ENCODE data around the gene CLIP2. TPM values are rescaled to one million over a fixed set of nuclear protein-coding genes. Genes with fewer than 3 reads are reported as not detected.

Gene CLIP2
- total RNA-seq, 2 donors from 2014 or later = 77.8 to 81.6 TPM

GRCh38 chr7:74372511-74373111, 83.4 kb downstream of the CLIP2 start:
- intact Hi-C loops (cut with DNase I) = no loop called here
- Histone ChIP-seq H3K36me3 (no peaks in the 10 kb centered on the region), H3K27me3 (no peaks in the 10 kb centered on the region), H3K27ac (peak overlapping the region; percentile 17), H3K9me3 (no peaks in the 10 kb centered on the region), H3K4me1 (no peaks in the 10 kb centered on the region), H3K9ac (ENCODE audit: low read depth in 2 of 2, low read length in 2 of 2) (no peak overlapping the region), H3K4me3 (no peak overlapping the region)
- no peak for TF ChIP-seq CTCF (IDR thresholded peaks at IDR 0.05)
- no peak for DNase-seq

GRCh38 chr7:74373536-74373935, 84.3 kb downstream of the CLIP2 start:
- Histone ChIP-seq H3K9me3 (no peaks in the 10 kb centered on the region), H3K4me3 (no peak overlapping the region), H3K36me3 (no peaks in the 10 kb centered on the region), H3K27ac (no peak overlapping the region), H3K9ac (ENCODE audit: low read depth in 2 of 2, low read length in 2 of 2) (no peak overlapping the region), H3K27me3 (no peaks in the 10 kb centered on the region), H3K4me1 (no peaks in the 10 kb centered on the region)
- TF ChIP-seq CTCF (IDR thresholded peaks at IDR 0.05) = no peak
- no peak for DNase-seq
- intact Hi-C loops (cut with DNase I) = no loop called here

GRCh38 chr7:74375726-74376220, 86.6 kb downstream of the CLIP2 start:
- DNase-seq = no peak
- Histone ChIP-seq H3K27me3 (no peaks in the 10 kb centered on the region), H3K27ac (no peak overlapping the region), H3K36me3 (no peaks in the 10 kb centered on the region), H3K9ac (ENCODE audit: low read depth in 2 of 2, low read length in 2 of 2) (no peak overlapping the region), H3K4me3 (no peak overlapping the region), H3K9me3 (no peaks in the 10 kb centered on the region), H3K4me1 (no peaks in the 10 kb centered on the region)
- intact Hi-C loops (cut with DNase I) = no loop called here
- TF ChIP-seq CTCF (IDR thresholded peaks at IDR 0.05) = no peak

- Histone ChIP-seq H3K4me3 (no peak overlapping the region), H3K27ac (no peak overlapping the region), H3K4me1 (no peaks in the 10 kb centered on the region), H3K9me3 (no peaks in the 10 kb centered on the region), H3K27me3 (no peaks in the 10 kb centered on the region), H3K36me3 (no peaks in the 10 kb centered on the region), H3K9ac (ENCODE audit: low read depth in 2 of 2, low read length in 2 of 2) (no peak overlapping the region)
- intact Hi-C loops (cut with DNase I) = no loop called here
- TF ChIP-seq CTCF (IDR thresholded peaks at IDR 0.05) = no peak
- no peak for DNase-seq
These were observed 87.2 kb downstream of the CLIP2 start for GRCh38 chr7:74376256-74377036.

- no peak overlapping the region for H3K27ac ChIP-seq
- intact Hi-C loops (cut with DNase I) = no loop called here
- no peaks in the 10 kb centered on the region for H3K27me3 ChIP-seq
- no peak overlapping the region for H3K4me3 ChIP-seq
- no peaks in the 10 kb centered on the region for H3K9me3 ChIP-seq
- H3K36me3 ChIP-seq = no peaks in the 10 kb centered on the region
- H3K9ac ChIP-seq (ENCODE audit: low read depth in 2 of 2, low read length in 2 of 2) = no peak overlapping the region
- no peak for DNase-seq
- no peak for TF ChIP-seq CTCF (IDR thresholded peaks at IDR 0.05)
- H3K4me1 ChIP-seq = no peaks in the 10 kb centered on the region
These were observed 90.7 kb downstream of the CLIP2 start for GRCh38 chr7:74379938-74380337.

All from colonic mucosa (tissue), 4 donors.